Kidney glomerular epithelial cell (primary cell): Measurements from ENCODE around the gene RASSF7.
A peak's percentile ranks its signal among the peaks of the same experiment; 100 is the strongest.

Source experiments
- DNase-seq: peaks from one replicate; lab custom pipeline; 2025; lab: John Stamatoyannopoulos, UW

RASSF7 gene

DNA sequence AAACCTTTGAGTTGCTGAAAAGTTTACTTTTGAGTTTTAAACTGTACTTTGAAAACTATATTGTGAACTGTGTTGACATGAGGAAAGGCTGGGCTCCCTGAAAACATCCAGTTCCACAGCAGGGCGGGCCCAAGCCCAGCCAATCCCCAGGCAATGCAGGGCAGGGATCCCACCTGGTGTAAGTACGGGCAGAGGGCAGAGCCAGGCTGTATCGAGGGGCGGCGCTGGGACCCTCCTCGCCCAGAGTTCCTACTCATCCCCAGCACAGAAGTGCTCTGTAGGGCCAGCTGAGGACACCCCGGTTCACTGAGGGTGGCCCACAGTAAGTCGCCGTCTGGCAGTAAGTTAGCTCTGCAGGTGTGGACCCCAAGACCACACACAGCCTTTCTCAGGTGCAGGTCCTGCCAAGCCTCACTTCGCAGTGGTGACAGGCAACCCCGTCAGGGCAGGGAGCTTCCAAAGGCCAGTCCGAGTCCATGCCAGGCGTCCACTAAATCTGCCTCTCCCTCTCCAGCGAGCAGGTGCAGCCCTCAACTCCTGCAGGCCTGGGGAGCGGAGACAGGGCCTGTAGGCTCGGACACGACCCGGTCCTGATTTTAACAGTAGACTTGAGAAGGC is 6.3 kb downstream of the RASSF7 start:
- DNase-seq = no peak

GRCh38 chr11:567629-568292 is 7.0 kb downstream of the RASSF7 start:
- DNase-seq = no peak

- peak; percentile 92 for DNase-seq
Measured at GRCh38 chr11:568306-569157, 7.8 kb downstream of the RASSF7 start.

- DNase-seq = no peak
Measured at GRCh38 chr11:569158-569885, 8.6 kb downstream of the RASSF7 start.

- no peak for DNase-seq
Measured at GRCh38 chr11:571802-572185, 11.0 kb downstream of the RASSF7 start.

- no peak for DNase-seq
Measured at GRCh38 chr11:573146-573759, 12.5 kb downstream of the RASSF7 start.

DNA sequence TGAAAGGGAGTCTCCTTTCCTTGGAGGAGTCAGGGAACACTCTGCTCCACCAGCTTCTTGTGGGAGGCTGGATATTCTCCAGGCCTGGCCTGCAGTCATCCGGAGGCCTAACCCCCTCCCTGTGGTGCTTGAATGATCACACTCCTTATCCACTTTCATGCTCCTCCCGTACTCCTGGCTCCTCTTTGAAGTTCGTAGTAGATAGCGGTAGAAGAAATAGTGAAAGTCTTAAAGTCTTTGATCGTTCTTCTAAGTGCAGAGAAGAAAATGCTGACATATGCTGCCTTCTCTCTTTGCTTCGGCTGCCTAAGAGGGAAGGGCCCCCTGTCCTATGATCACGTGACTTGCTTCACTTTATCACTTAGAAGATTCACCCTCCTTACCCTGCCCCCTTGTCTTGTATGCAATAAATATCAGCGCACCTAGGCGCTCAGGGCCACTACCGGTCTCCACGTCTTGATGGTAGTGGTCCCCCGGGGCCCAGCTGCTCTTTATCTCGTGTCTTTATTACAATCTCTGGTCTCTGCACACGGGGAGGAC is 13.3 kb downstream of the RASSF7 start:
- peak; percentile 74 for DNase-seq

DNA sequence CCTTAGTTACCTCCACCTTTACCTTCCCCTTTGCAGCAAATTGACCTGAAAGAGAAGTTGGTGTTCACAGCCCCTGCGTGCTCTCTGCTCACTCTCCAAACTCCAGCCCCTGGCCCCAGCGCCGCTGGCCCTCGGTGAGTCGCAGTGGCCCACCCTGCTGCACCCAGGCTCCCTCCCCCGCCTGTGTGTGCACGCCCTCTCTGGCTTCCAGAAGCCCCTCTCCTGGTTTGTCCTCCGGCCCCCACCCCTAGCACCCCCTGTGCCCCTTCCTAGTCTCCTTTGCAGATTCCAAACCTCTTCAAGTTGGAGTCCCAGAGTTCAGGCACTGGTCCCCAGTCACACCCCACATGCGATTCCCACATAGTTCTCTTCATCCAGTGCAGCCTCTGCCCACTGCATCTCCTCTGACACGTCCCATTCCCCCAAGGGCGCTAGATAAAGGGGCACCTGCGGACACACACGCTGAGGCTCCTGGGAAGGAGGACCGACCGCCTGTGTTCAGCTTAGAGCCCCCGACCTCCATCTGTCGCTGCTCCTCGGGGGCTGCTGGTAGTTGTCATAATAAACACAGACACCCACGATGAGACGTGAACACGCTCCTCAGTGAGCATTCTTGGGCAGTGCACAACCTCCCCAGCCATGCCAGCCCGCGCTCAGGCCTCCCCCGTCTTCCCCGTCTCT is 14.0 kb downstream of the RASSF7 start:
- DNase-seq = no peak

GRCh38 chr11:575313-575995 is 14.7 kb downstream of the RASSF7 start:
- DNase-seq = no peak

DNA sequence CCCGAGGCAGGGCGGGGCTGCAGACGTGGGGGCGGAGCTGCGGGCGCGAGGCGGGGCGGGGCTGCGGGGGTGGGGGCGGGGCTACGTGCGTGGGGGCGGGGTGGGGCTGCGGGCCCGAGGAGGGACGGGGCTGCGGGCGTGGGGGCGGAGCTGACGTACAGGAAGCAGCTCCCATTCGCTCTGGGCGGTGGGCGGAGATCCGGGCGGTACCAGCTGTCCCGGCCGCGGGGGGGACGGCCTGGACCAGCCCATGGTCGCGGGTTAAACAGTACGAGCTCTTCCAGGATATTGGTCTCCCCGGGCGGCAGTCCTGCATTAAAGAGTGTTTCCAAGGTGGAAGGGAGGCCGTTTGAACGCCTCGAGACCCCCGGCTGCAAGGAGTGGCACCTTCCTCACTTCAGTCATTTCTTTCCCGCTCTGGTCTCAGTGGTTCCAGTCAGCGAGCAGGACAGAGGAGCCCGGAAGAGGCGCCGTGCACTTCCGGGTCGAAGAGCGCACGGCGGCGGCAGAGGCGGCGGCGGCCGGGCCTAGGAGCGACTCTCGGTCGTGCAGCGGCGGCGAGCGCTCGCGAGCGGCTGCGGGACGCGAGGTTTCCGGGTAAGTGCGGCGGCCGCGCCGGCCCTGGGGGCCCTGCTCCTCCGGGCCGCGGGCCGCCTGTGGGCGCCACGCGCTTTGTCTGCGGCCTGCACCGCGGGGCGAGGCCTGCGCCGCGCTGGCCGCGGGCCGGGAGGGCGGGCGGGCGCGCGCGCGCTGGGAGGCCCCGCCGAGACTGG is 15.4 kb downstream of the RASSF7 start, which contains the start of gene PHRF1:
PHRF1 (plus strand) TSS at position 475 of the 773 bp plus-strand sequence. CDS start 5,043 bp downstream, outside the sequence.
- DNase-seq = peak; percentile 94

- DNase-seq = no peak
Measured at GRCh38 chr11:576811-577610, 16.2 kb downstream of the RASSF7 start.

DNA sequence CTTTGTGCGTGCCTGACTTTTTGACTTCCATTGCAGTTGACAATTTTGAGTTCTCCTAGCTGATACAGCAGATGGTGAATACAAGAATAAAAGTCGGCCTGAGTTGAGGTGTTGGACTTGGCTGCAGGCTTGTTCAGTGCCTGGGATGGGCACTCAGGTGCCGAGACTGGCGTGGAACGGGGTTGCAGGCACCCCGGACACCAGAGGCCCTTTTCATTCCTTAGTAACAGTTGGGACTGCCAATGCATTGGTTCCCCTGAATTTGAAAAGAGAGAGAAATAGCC is 16.8 kb downstream of the RASSF7 start:
- no peak for DNase-seq

DNA sequence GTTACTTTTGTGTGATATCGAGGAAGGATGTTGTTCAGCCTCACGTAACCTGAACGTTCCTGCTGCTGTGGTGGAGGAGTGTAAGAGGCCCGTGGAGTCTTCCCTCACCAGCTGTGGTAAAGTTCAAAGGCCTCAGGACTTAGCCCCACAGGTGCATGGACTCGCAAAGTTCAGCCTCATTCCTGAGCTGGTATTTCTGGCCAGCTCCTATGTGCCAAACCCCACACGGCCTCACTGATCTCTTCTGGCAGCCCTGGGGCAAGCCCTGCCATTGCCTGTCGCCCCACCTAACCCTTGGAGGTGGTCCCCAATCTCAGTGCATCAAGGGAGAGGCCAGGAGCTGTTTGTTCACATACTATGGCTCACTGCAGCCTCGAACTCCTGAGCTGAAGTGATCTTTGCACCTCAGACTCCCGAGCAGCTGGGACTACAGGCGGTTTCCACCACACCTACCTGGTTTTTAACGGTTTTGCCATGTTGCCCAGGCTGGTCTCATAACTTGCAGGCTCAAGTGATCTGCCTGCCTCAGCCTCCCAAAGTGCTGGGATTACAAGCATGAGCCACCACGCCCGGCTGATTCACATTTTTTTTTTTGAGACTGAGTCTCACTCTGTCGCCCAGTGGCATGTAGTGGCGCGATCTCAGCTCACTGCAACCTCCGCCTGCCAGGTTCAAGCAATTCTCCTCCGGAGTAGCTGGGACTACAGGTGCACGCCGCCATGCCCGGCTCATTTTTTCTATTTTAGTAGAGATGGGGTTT is 17.7 kb downstream of the RASSF7 start:
- DNase-seq = no peak

DNA sequence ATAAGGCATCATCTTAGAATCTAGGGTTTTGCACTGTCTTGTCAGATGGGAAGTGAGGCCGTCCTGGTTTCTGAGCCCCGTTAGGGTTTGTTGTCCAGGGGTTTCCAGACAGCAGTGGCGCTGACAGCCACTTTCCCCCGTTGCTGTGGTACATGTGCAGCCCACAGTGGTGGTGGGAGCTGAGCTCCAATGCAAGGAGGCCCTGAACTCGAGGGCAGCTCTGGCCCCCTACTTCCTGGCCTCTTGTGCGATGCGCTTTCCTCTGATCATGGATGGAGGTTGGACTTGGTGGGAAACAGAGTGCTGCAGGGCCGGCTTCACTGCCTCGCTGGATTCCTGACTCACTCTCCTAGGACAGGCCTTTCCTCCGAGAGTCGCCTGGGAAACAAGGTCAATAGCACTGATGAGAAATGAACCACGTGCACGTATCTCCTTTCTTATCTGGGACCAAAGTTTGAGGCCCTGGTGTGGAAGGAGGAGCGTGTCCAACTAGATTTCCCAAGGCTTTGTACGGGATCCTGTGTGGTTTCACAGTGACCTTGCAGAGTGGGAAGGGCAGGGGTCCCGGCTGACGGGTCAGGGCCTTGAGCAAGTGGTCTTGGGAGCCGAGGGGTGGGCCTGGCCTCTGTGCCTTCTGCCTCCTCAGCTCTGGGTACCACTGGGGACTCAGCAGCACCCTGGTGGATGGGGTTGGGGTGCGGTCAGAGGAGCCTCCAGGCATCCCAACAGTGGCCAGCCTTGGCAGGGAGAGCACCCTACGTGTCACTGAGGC is 19.2 kb downstream of the RASSF7 start:
- no peak for DNase-seq

DNA sequence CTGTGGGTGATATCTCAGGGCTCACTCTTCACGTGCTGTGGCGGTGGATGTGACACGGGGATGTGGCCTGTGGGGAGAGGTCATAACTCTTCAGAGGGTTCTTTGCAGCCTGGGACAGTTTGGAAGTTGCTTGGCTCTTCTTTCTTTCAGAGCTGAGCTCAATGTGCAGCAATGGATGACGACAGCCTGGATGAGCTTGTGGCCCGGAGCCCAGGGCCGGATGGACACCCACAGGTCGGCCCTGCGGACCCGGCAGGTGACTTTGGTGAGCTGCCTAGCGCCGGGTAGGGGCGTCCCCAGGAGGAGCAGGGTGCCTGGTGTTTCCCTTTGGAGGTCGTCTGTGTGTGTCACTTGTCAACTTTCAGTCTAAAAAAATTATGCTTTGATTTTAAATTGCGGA is 20.6 kb downstream of the RASSF7 start:
- no peak for DNase-seq

GRCh38 chr11:581752-582151 is 21.0 kb downstream of the RASSF7 start:
- no peak for DNase-seq

DNA sequence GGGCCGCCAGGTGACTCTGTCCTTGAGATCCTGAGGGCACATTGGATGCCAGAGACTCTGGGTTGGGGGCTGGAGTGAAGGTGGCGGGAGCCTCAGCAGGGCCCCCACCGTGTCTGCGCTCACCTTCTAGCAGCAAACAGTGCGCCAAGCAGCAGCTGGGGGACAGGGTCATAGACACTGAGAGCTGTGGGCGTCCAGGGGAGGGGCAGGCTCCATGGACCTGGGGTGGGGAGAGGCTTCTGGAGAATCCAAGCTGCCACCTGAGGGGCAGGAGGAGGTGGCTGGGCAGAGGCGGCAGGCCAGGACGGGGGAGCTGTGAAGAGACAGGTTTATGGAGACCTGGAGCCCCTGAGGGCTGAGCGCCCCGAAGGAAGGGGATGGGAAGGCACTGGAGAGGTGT is 23.5 kb downstream of the RASSF7 start:
- DNase-seq = no peak
